Fibroblast of peridontal ligament (primary cell): ENCODE data around the gene HSD17B10.
"Not testable (repeated sequence)": the region's sequence is repeated elsewhere in the genome, so short reads cannot be mapped to it uniquely, and the experiment has no call there.

Source experiments
- DNase-seq: peaks from one replicate; pipeline ENCODE4 v3.0.0-alpha.2; 2010; ENCODE audit errors: extremely low read depth

The HSD17B10 gene

DNA sequence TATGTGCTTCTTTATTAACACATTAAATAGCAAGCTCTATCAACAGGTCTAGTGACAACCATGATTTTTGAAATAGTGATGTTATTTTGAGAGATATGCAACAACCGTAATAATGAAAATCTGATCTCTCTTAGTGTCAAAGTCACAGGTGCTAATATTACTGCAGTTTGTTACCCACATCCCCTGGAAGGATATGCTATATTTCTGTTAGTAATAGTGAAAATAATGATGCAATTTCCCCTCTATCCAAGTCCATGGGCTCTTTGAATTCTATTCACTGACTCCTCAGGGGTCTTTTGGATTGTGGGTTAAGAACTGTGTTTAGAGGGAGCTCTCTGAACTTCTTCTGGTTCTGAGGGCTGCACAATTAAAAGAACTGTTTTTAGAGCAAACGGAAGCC is 3.0 kb upstream of the HSD17B10 start:
- no peak for DNase-seq

DNA sequence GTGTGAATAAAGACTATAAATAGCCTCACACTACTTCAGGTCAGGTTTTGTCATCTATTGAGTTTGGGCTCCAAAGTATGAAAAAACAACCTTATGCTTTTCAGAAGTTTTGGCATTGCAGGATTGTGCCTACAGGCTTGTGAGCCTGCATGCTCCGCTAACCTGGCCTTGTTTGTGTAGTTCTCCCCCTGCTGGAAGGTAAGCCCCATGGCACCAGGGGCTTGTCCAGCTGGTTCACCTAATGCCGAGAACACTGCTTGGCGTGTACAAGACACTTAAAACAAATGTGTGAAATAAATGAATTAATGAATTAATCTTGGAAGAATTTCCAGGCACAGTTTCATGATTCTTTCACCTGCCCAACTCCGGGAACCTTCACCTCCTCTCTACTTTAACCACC is 1.8 kb upstream of the HSD17B10 start:
- peak; percentile 58 for DNase-seq

DNA sequence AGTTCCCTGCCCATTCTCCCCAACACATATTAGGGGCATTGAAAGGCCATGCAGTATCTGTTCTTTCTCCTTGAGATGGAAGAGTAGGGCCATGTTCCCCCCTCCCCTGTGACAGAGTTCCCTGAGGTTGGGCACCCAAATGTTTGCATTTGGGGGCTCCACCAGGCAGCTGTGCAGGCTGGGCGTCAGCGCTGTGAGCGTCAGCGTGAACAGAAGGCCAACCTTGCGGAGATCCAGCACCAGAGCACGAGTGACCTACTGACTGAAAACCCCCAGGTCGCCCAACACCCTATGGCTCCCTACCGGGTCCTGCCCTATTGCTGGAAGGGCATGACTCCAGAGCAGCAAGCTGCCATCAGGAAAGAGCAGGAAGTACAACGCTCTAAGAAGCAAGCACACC is 3.9 kb downstream of the HSD17B10 start:
- no peak for DNase-seq

DNA sequence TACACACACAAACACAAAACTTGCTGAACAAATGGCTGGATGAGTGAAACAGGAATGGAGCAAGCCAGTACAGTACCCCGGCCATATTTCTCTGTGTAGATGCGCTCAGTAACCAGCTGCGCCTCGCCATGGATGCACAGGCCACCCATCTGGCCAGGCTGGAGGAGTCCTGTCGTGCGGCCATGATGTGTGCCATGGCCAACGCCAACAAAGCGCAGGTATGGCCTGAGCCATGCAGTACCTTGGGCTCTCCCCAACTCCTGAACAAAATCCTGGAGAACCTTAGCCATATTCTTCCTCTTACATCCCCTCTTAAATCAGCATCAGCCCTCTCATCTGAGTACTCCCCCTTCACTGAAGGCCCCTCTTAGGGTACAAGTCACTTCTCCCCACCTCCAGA is 4.4 kb downstream of the HSD17B10 start:
- DNase-seq = no peak

DNA sequence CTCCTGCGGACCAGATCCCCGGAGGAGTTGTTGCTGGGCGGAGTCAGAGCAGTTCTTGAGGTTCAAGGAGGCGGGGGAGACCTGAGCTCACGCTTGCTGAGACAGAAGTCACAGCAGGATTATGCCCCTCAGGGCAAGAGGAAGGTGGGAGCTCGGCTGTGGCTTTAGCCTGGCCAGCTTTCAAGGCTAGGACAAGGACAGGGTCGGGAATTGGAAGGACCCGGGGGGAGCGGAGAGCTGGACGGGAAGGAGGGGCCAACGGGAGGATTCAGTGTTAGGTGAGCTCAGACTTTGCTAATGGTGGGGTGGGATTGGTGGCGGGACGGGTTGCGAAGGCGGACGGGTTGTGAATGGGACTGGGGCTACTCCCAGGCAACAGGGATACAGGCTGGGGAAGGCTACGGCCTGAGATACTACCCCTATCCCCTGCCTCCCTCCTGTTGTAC is 11.3 kb downstream of the HSD17B10 start, which contains the start of gene RIBC1:
Gene RIBC1, plus strand, starts transcription at position 13 of the 446 bp plus-strand sequence. CDS start 3,404 bp downstream, outside the sequence.
- no peak for DNase-seq

DNA sequence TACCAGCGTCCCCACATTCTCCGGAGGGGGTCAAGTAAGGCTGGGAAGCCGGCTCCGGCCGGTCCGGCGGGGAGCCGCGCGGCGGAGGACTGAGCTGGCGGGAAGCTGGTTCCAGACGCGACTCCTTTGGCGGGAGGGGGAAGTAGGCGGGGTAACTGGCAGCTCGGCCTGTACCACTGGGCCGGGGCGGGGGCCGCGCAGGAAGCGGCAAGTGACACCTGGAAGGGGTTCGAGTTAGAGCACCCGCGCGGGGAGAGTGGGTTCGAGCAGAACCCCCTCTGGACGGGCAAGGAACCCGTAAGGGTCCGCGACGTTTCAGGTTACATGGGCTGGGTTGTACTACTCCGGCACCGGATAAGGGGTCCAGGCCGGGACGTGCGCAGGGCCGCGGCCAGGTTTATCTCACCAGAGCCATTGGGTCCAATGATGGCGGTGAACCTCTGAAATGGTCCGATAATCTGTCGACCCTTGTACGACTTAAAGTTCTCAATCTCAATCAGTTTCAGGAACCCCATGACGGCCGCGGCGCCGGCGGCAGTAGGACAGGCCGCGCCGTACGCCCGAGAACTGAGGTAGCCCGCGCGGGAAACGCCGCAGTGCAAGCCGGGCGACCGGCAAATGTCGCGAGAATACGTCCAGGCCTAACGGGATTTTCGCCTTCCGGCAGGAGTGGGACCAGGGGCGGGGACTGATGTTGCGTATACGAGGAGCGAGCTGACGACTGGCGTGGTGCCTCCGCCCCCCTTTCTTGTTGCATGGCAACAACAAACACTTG is 11.9 kb downstream of the HSD17B10 start, which contains the start of gene SMC1A:
Gene SMC1A, minus strand, starts transcription at position 569 of the 775 bp plus-strand sequence. Its CDS starts 54 bp downstream, at position 515.
- DNase-seq = peak; percentile 94

DNA sequence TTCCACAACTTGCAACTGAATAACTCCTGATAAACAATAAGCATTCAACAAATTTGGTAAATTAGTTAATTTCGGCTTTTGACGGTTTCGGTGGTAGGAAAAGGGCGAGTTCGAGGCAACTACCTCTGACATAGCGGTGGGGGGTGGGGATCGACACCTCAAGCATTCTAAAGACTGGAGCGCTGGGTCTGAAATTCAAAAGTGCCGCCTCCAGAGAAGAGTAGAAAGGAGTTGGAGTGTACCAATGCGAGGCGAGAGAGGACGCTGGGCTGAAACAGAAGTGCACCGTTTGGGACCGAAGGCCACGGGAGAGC is 12.4 kb downstream of the HSD17B10 start:
- peak; percentile 34 for DNase-seq

DNA sequence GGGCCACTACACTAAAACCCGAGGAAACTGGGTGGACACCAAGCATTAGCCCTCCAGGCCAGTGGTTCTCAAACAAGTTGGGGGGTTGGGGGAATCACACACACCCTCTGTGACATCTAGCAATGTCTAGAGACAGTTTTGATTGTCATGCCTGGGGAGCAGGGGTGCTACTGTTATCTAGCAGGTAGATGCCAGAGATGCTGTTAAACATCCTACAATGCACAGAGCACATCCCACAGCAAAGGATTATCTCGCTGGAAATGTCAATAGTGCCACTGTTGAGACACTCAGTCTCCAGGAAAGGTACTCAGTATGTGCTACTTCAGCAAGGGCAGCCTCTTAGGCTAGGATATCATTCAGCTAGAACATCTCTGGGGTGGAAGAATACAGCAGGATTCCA is 13.0 kb downstream of the HSD17B10 start:
- DNase-seq = no peak

DNA sequence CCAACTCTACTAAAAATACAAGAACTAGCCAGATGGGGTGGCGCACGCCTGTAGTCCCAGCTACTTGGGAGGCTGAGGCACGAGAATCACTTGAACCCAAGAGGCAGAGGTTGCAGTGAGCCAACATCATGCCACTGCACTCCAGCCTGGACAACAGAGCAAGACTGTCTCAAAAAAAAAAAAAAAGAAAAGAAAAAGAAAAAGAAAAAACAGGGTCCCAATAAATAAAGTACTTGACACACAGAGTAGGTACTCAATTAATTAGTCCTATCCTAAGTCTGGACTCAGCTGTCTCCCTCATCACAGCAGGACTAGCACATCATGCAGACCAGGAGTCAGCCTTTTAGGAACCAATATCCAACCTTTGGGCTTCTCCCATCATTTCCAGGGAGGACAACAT is 13.8 kb downstream of the HSD17B10 start:
- DNase-seq = not testable (repeated sequence)

DNA sequence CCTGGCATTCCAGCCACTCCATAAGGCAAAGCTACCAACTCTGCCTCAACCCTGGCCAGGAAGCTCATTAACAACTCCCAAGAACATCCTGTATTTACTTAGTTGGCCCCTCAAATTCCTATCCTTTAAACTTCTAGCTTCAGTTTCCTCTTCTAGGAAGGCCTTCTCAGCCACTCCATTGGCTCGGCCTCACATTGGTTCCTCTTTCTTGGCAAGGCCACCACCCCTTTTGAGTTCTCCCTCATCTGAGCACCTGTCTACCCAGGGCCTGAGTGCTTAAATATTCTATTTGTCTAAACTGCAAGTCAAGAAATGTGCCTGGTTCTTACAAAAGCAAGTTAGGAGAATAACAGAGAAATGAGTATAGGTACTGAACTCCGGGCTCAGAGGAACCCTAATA is 21.7 kb downstream of the HSD17B10 start:
- DNase-seq = no peak

DNA sequence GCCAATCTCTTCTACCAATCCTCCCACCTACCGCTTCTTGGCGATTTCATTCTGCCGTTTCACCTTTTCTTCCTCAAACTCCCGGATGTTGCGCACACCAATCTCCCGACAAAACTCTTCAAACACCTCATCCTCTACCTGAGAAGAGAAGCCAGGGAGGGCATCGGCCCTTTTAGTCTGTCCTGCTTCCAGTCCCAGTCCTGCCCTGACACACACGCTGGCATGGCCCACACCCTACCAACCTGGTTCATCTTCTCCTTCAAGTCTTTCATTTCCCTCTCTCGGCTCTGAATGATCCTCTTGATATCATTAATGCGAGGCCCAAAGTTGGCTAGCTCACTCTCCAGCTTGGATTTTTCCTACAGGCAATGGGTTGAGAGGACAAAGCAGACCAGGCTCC is 30.6 kb downstream of the HSD17B10 start:
- no peak for DNase-seq

DNA sequence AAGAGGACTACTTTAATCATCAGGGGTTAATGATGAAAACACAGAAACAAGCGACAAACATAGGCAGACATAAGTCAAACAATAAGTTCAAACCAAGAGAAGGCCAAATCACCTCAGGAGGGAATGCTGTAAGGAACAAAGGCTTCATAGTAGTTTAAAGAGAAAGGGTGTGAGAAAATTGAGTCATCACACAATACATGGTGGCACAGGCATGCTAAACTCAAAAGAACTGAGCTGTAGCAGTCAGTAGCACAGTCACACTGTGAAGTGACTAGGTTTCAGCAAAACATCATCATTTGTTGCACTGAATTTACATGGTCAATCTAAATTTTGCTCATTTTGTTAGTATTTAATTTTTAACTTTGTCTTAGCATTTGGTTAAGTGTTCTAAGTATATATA is 36.0 kb downstream of the HSD17B10 start:
- DNase-seq = no peak

DNA sequence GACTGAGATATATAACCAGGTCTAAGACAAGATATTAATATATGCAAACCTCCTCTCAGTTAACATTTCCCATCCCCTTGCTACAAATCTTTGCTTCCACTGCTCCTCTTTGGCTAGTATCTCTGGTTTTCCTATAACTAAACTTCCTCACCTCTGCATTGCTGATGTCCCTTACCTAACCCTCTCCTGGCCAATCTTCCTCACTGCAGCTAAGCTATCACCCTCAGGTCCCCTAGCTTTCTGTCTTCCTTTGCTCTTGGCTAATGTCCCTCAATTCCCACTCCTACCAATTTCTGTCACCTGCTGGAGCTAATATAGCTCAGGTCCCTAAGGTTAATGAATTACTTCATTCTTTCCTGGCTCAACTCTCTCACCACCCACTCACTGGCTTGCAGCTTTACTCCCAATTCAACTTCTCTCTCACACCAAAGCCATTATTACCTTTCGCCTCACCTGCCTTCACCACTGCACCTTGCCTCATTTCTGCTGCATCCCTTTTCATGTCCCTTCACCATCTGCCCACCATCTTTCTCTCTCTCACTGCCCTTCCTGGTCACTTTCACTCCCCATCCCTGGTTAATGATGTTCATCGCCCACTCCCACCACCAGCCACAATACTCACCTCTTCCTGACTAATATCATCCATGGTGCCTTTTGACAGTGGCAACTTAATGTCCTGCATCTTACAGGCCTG is 38.4 kb downstream of the HSD17B10 start:
- DNase-seq = no peak

DNA sequence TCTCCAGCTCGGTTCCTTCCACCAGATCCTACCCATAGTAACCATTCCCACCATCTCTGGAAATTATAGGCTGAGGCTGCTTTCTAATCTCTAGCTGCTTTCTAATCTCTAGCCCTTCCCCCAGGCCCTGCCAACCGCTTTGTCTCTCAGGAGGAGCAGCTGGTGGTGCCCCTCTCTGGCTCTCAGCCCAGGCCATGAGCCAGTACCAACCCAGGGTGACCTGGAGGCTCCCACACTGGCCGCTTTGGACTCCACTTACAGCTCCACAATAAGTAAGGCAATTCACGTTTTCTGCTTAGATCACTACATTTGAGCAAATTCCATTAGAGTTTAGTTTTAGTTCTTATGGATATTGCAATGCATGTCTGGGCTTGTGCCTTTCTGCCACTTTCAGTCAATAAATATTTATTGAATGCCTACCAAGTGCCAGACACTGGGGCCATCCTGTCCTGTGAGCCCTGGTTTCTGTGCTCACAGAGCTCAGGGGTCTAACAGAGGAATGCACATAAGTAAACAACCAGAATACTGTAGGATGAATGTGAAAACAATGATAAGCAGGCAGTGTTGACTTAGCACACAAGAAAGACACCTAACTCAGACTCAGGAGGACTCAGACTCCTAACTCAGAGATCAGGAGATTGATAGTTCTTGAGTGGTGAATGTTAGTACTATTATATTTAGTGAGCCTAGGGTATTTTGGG is 50.6 kb downstream of the HSD17B10 start:
- no peak for DNase-seq
